Adrenal gland (tissue), 5 donors: ENCODE measurements around the gene EXOC6.

Experiments used
- POLR2A ChIP-seq, 2 donors: fragments of 450-650 bp; IDR thresholded peaks; one replicate each; pipeline ENCODE4 v1.6.1; 2017; ENCODE audit warnings: antibody characterized with exemption in 2 of 2, mild to moderate bottlenecking in 2 of 2, moderate library complexity in 1 of 2
- TF ChIP-seq, protein P1 (sequence below), 6 experiments: fragments of 450-650 bp in 4 of 6; fragments of 200-600 bp in 2 of 6; sonication (generic) in 1 of 6; IDR thresholded peaks; 1 replicate in 5 of 6; 2 replicates in 1 of 6; pipeline versions ENCODE4 v1.5.1 to v1.8.0; 2016 to 2021; ENCODE audit warnings: antibody characterized with exemption in 6 of 6, mild to moderate bottlenecking in 2 of 6, moderate library complexity in 1 of 6
- donor health status: DM: no; HTN: no; CAD: no.

- TF ChIP-seq, protein P1, sequence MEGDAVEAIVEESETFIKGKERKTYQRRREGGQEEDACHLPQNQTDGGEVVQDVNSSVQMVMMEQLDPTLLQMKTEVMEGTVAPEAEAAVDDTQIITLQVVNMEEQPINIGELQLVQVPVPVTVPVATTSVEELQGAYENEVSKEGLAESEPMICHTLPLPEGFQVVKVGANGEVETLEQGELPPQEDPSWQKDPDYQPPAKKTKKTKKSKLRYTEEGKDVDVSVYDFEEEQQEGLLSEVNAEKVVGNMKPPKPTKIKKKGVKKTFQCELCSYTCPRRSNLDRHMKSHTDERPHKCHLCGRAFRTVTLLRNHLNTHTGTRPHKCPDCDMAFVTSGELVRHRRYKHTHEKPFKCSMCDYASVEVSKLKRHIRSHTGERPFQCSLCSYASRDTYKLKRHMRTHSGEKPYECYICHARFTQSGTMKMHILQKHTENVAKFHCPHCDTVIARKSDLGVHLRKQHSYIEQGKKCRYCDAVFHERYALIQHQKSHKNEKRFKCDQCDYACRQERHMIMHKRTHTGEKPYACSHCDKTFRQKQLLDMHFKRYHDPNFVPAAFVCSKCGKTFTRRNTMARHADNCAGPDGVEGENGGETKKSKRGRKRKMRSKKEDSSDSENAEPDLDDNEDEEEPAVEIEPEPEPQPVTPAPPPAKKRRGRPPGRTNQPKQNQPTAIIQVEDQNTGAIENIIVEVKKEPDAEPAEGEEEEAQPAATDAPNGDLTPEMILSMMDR (IDR thresholded peaks at IDR 0.05) = no peak
- no peak for TF ChIP-seq POLR2A (IDR thresholded peaks at IDR 0.05)
These were observed 213.5 kb downstream of the EXOC6 start for GRCh38 chr10:93061594-93062513.
